ENCODE data around the gene MEGF8.

DNA sequence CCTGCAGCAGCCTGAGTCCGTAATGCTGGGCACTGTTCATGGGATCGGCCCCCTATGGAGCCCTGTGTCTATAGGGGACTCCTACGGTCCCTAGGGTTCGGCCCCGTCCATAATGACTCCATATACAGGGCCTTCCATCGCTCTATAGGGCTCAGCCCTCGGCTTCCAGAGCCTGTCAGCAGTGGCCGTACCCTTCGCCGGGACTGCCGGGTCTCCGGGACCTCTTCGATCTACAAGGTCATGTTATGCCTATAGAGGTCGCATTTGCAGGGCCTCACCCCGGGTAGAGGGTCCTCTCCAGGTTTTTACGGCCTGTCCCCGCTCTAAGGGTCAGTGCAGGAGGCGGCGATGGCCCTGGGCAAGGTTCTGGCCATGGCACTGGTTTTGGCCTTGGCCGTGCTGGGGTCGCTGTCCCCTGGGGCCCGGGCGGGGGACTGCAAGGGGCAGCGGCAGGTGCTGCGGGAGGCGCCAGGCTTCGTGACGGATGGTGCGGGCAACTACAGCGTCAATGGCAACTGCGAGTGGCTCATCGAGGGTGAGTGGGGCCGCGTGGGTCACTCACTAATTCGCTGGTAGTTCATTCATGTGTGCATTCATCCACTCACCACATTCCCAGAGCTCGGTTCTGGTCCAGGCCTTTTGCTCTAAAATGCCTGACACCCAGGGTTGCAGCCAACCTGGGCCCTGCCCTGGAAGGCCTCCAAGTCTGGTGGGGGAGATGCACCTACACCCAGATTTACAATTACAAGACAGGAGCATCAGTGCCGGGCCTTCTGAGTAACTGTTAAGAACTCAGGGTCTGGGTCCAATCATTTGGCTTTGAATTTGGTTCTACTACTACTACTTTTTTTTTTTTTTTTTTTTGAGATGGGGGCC, 699 bp downstream of the MEGF8 start:
- TF ChIP-seq POLR2AphosphoS5 (IDR thresholded peaks at IDR 0.05; ENCODE audit: low read depth, low read length) (no peak), TAF1 (IDR thresholded peaks at IDR 0.05; ENCODE audit: borderline replicate concordance, low read depth, low read length) (no peak)
